Measurements from ENCODE around the gene ING4.

DNA sequence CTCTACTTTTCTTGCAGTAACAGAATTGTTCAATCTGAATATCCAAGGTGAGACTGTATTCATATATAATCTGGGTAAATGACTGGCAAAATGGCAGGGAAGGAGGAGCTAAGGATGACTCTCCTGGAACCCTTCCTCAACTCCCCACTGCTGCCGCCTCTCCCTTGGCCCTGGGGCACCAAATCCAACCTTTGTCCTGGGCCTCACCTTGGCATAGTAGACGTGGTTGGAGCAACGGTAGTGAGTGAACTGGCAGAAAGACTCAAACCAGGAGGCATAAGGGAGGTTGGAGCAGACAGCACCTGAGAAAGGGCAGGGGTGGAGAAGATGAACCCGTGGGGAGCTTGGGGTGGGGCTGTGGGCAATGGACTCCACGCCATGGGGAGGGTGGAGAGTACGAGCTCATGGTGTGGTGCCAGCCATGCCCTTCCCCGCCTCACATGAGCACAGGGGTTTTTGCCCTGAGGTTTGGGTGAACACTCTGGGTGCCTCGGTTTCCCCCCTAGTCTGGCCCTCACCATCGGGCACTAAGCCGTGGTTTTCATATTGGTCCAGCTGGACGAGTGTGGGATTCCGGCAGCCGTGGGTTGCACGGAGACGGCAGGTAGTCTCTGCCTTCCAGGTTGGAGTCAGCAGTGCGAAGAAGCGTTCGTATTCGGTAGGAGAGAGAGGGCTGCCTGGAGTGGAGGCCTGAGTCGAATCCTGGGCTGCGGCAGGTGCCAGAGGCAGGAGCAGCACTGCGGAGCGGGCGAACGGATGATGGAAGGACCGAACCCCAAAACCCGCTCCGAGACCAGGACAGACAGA, 16.4 kb downstream of the ING4 start:
- TF ChIP-seq, protein P1, sequence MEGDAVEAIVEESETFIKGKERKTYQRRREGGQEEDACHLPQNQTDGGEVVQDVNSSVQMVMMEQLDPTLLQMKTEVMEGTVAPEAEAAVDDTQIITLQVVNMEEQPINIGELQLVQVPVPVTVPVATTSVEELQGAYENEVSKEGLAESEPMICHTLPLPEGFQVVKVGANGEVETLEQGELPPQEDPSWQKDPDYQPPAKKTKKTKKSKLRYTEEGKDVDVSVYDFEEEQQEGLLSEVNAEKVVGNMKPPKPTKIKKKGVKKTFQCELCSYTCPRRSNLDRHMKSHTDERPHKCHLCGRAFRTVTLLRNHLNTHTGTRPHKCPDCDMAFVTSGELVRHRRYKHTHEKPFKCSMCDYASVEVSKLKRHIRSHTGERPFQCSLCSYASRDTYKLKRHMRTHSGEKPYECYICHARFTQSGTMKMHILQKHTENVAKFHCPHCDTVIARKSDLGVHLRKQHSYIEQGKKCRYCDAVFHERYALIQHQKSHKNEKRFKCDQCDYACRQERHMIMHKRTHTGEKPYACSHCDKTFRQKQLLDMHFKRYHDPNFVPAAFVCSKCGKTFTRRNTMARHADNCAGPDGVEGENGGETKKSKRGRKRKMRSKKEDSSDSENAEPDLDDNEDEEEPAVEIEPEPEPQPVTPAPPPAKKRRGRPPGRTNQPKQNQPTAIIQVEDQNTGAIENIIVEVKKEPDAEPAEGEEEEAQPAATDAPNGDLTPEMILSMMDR (IDR thresholded peaks at IDR 0.05), result no peak
- TF ChIP-seq GABPA (IDR thresholded peaks at IDR 0.05; ENCODE audit: low read depth) (no peak), NFIC (IDR thresholded peaks at IDR 0.05; ENCODE audit: borderline replicate concordance) (no peak), YY1 (IDR thresholded peaks at IDR 0.05; ENCODE audit: low read depth) (no peak), POLR2AphosphoS5 (IDR thresholded peaks at IDR 0.05; ENCODE audit: low read depth, low read length) (no peak), EZH2phosphoT487 (IDR thresholded peaks at IDR 0.05; ENCODE audit: borderline replicate concordance, low read depth) (no peak), RXRA (IDR thresholded peaks at IDR 0.05; ENCODE audit: borderline replicate concordance, low read depth) (no peak), EP300 (IDR thresholded peaks at IDR 0.05; ENCODE audit: borderline replicate concordance in 1 of 2, low read depth in 1 of 2, low read length in 1 of 2) (no peak), SIN3A (IDR thresholded peaks at IDR 0.05; ENCODE audit: borderline replicate concordance, low read depth, low read length) (no peak)
- TF ChIP-seq, protein P2, sequence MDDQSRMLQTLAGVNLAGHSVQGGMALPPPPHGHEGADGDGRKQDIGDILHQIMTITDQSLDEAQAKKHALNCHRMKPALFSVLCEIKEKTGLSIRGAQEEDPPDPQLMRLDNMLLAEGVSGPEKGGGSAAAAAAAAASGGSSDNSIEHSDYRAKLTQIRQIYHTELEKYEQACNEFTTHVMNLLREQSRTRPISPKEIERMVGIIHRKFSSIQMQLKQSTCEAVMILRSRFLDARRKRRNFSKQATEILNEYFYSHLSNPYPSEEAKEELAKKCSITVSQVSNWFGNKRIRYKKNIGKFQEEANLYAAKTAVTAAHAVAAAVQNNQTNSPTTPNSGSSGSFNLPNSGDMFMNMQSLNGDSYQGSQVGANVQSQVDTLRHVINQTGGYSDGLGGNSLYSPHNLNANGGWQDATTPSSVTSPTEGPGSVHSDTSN (IDR thresholded peaks at IDR 0.05), result no peak
- TF ChIP-seq, protein P3, sequence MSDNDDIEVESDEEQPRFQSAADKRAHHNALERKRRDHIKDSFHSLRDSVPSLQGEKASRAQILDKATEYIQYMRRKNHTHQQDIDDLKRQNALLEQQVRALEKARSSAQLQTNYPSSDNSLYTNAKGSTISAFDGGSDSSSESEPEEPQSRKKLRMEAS (IDR thresholded peaks at IDR 0.05; ENCODE audit: low read depth), result no peak
- TF ChIP-seq, protein P4, sequence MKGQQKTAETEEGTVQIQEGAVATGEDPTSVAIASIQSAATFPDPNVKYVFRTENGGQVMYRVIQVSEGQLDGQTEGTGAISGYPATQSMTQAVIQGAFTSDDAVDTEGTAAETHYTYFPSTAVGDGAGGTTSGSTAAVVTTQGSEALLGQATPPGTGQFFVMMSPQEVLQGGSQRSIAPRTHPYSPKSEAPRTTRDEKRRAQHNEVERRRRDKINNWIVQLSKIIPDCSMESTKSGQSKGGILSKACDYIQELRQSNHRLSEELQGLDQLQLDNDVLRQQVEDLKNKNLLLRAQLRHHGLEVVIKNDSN (IDR thresholded peaks at IDR 0.05; ENCODE audit: borderline replicate concordance, low read depth), result no peak
- TF ChIP-seq, protein P5, sequence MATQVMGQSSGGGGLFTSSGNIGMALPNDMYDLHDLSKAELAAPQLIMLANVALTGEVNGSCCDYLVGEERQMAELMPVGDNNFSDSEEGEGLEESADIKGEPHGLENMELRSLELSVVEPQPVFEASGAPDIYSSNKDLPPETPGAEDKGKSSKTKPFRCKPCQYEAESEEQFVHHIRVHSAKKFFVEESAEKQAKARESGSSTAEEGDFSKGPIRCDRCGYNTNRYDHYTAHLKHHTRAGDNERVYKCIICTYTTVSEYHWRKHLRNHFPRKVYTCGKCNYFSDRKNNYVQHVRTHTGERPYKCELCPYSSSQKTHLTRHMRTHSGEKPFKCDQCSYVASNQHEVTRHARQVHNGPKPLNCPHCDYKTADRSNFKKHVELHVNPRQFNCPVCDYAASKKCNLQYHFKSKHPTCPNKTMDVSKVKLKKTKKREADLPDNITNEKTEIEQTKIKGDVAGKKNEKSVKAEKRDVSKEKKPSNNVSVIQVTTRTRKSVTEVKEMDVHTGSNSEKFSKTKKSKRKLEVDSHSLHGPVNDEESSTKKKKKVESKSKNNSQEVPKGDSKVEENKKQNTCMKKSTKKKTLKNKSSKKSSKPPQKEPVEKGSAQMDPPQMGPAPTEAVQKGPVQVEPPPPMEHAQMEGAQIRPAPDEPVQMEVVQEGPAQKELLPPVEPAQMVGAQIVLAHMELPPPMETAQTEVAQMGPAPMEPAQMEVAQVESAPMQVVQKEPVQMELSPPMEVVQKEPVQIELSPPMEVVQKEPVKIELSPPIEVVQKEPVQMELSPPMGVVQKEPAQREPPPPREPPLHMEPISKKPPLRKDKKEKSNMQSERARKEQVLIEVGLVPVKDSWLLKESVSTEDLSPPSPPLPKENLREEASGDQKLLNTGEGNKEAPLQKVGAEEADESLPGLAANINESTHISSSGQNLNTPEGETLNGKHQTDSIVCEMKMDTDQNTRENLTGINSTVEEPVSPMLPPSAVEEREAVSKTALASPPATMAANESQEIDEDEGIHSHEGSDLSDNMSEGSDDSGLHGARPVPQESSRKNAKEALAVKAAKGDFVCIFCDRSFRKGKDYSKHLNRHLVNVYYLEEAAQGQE (IDR thresholded peaks at IDR 0.05; ENCODE audit: low read depth, low read length), result no peak

All from SK-N-SH (cell line).